ENCODE data around the gene TEC. TPM values are rescaled to one million over a fixed set of nuclear protein-coding genes. Genes with fewer than 3 reads are reported as not detected.

The TEC gene
- total RNA-seq, 2 experiments from 2014 or later: 2.1 to 11.5 TPM

DNA sequence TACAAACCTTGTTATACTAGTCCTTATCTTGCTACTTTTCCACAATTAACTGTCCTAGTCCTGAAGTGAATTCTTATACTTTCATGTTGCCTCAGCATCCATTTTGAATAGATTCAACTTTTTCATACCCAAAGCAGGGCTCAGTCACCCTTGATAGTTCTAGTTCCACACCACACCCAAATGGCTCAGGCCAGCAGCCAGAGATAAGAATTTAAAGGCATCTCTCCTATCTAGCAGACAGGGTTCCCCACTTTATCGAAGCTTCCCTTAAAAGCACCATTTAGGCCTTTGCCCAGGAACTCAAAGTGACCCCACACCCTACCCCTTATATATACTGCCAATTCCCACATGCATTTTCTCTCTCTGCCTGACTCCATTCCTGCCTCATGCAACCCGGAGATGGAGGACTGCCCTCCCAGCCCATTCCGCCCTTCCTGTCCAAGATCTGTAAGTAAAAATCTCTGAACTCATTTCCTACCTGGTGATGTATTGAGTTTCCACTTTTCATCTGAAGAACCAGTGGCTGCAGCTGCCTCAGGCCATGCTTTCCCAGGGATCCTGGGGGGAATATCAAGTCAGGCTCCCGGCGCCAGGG is 71.9 kb downstream of the TEC start:
- peak overlapping the region; percentile 65 for H3K4me2 ChIP-seq (ENCODE audit: low read length)
- H4K20me1 ChIP-seq (ENCODE audit: insufficient read depth, low read length): no peaks in the 10 kb centered on the region
- no peak for TF ChIP-seq EZH2phosphoT487 (IDR thresholded peaks at IDR 0.05; ENCODE audit: borderline replicate concordance, low read depth, low read length)
- TF ChIP-seq, protein P1, sequence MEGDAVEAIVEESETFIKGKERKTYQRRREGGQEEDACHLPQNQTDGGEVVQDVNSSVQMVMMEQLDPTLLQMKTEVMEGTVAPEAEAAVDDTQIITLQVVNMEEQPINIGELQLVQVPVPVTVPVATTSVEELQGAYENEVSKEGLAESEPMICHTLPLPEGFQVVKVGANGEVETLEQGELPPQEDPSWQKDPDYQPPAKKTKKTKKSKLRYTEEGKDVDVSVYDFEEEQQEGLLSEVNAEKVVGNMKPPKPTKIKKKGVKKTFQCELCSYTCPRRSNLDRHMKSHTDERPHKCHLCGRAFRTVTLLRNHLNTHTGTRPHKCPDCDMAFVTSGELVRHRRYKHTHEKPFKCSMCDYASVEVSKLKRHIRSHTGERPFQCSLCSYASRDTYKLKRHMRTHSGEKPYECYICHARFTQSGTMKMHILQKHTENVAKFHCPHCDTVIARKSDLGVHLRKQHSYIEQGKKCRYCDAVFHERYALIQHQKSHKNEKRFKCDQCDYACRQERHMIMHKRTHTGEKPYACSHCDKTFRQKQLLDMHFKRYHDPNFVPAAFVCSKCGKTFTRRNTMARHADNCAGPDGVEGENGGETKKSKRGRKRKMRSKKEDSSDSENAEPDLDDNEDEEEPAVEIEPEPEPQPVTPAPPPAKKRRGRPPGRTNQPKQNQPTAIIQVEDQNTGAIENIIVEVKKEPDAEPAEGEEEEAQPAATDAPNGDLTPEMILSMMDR (conservative IDR thresholded peaks at IDR 0.05; ENCODE audit: low read length): no peak
- H3K9me3 ChIP-seq (ENCODE audit: low read length): no peaks in the 10 kb centered on the region
- DNase-seq (ENCODE audit: low spot score): no peak
- BruUV-seq (replicated peaks): no TSS peak
- ChIA-PET POLR2A (interaction anchor here (0.6 to 1.4 kb wide), 2 partner anchors 13 to 704 kb away, joined by 4 to 6 read pairs; no protein-coding TSS in a partner anchor), CTCF (ENCODE audit: unreplicated experiment) (no interaction called here)
- peaks cover 67% of the 10 kb centered on the region for H3K4me1 ChIP-seq (ENCODE audit: insufficient read depth, low read length, poor library complexity, severe bottlenecking)
- intact Hi-C loops (cut with micrococcal nuclease; ENCODE audit: unreplicated experiment): loop anchor here (5.0 kb wide), 2 partner anchors 70 to 145 kb away; partner anchors contain the start of genes SLAIN2 and TEC
- no peak overlapping the region for H3K4me3 ChIP-seq (ENCODE audit: low read depth, low read length, poor library complexity, severe bottlenecking)
- H3K36me3 ChIP-seq (ENCODE audit: insufficient read depth, low read length): no peaks in the 10 kb centered on the region
- H3K27ac ChIP-seq (ENCODE audit: low read depth, low read length, poor library complexity, severe bottlenecking): no peak overlapping the region
- no peaks in the 10 kb centered on the region for H3K79me2 ChIP-seq (ENCODE audit: insufficient read depth, low read depth, low read length)
- H3K9me2 ChIP-seq (ENCODE audit: insufficient read depth, low read length): no peaks in the 10 kb centered on the region
- peak overlapping the region; percentile 94; the same call in 1 of the 2 replicates for H2AFZ ChIP-seq (ENCODE audit: low read length)

DNA sequence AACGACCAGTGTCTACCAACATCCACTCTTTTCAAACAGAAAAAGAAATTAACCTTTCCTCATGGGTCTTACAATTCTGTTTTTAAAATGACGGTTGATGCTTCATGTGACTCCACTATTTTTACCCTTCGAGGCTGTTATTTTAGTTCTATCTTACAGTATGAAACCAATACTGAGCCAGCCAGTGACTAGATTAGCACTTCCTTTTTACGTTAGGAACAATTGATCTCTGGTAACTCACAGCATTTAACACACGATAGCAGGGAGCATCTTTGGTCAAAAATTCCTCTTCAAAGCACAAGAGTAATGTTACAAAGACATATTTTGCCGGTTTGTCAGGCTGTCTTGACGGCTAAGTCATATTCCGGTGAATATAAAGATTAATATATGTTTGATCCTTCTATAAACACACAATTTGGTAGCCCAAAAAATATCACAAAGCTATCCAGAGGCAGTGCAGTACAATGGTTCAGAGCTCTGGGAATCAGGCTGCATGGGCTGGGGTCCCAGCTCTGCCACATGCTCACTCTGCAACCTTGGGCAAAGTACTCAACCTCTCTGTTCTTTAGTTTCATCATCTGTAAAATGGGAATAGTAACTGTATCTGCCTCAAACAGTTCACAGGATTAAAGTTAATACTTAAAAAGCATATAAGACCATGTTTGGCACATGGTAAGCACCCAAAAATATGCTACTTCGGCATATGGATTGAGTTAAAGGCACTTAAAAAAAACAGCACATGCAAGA is 72.7 kb downstream of the TEC start:
- peak overlapping the region; percentile 65 for H3K4me2 ChIP-seq (ENCODE audit: low read length)
- peak overlapping the region; percentile 94 for H2AFZ ChIP-seq (ENCODE audit: low read length)
- POLR2A ChIA-PET: interaction anchor here (0.7 to 1.9 kb wide), 7 partner anchors 7 to 156 kb away, joined by 3 to 6 read pairs (median 4); no protein-coding TSS in a partner anchor
- no peaks in the 10 kb centered on the region for H3K9me3 ChIP-seq (ENCODE audit: low read length)
- H3K9me2 ChIP-seq (ENCODE audit: insufficient read depth, low read length): no peaks in the 10 kb centered on the region
- H4K20me1 ChIP-seq (ENCODE audit: insufficient read depth, low read length): no peaks in the 10 kb centered on the region
- peak overlapping the region; percentile 61 for H3K27ac ChIP-seq (ENCODE audit: low read depth, low read length, poor library complexity, severe bottlenecking)
- H3K36me3 ChIP-seq (ENCODE audit: insufficient read depth, low read length): no peaks in the 10 kb centered on the region
- intact Hi-C loops (cut with micrococcal nuclease; ENCODE audit: unreplicated experiment): loop anchor here (5.0 kb wide), 2 partner anchors 70 to 145 kb away; partner anchors contain the start of genes SLAIN2 and TEC
- CTCF ChIA-PET (ENCODE audit: unreplicated experiment): interaction anchor here (1.1 kb wide), 1 partner anchor 8 kb away, joined by 6 read pairs; no protein-coding TSS in a partner anchor
- DNase-seq (ENCODE audit: low spot score): peak; percentile 29
- TSS peak; percentile 87 for BruUV-seq (replicated peaks)
- peak overlapping the region; percentile 37 for H3K4me3 ChIP-seq (ENCODE audit: low read depth, low read length, poor library complexity, severe bottlenecking)
- no peaks in the 10 kb centered on the region for H3K79me2 ChIP-seq (ENCODE audit: insufficient read depth, low read depth, low read length)
- peaks cover 59% of the 10 kb centered on the region for H3K4me1 ChIP-seq (ENCODE audit: insufficient read depth, low read length, poor library complexity, severe bottlenecking)
- TF ChIP-seq EZH2phosphoT487 (IDR thresholded peaks at IDR 0.05; ENCODE audit: borderline replicate concordance, low read depth, low read length): no peak
- TF ChIP-seq, protein P1 (conservative IDR thresholded peaks at IDR 0.05; ENCODE audit: low read length): no peak
